GM13977 (cell line): ENCODE results near the gene PTPRA.
A peak's percentile ranks its signal among the peaks of the same experiment; 100 is the strongest.

Source experiments
- DNase-seq: peaks from one replicate; pipeline ENCODE4 v3.0.0; 2012; ENCODE audit warnings: low spot score
- in situ Hi-C: fragments of 300-500 bp; cut with MboI; formaldehyde crosslinking; loops from one replicate; pipeline ENCODE4 v1.12.0; 2022; ENCODE audit warnings: low sequenced_read_pairs, low pct_unique_long_range_greater_than_20kb, mixed read lengths, inconsistent platforms; ENCODE audit not compliant: unreplicated experiment
- TF ChIP-seq, protein P1 (sequence below): IDR thresholded peaks from 2 replicates; pipeline ENCODE4 v1.5.1; 2012; ENCODE audit warnings: mild to moderate bottlenecking, control low read depth; ENCODE audit not compliant: insufficient read depth; ENCODE audit errors: extremely low read depth, missing control alignments

PTPRA gene

DNA sequence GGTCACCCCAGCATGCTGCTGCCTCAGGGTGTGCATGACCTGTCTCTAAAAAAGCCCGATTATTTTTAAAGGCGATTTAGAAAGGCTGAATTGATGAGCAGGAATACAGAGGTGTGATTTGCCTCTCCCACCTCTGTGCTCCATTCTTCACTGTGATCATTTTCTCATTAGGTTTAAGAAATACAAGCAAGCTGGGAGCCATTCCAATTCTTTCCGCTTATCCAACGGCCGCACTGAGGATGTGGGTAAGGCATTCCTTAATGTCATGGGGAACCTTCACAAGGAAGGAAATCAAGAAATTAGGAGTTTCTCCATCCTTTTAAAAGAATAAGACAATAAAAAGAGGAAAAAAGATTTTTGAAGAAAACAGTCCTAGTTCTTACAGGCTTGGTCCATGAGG, 114.6 kb downstream of the PTPRA start:
- in situ Hi-C loops = no loop called here

DNA sequence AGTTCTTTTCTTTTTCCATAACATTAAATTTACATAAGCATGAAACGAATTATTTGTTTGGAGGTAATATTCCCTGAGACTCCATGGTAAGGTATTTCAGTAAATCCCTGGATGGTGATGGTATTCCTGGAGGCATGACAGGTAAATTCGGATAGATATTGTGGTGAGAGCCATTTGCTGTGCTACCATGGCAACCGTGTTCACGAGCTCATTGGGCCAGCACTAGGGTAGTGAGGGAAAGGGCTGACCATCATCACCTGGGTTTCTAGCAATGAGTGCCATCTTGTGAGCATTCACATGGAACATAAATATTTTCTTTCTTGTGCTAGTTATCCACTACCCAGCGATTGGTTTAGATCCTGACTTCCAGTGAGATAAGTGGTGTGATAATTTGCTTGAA, 118.3 kb downstream of the PTPRA start:
- in situ Hi-C loops = no loop called here
- TF ChIP-seq, protein P1, sequence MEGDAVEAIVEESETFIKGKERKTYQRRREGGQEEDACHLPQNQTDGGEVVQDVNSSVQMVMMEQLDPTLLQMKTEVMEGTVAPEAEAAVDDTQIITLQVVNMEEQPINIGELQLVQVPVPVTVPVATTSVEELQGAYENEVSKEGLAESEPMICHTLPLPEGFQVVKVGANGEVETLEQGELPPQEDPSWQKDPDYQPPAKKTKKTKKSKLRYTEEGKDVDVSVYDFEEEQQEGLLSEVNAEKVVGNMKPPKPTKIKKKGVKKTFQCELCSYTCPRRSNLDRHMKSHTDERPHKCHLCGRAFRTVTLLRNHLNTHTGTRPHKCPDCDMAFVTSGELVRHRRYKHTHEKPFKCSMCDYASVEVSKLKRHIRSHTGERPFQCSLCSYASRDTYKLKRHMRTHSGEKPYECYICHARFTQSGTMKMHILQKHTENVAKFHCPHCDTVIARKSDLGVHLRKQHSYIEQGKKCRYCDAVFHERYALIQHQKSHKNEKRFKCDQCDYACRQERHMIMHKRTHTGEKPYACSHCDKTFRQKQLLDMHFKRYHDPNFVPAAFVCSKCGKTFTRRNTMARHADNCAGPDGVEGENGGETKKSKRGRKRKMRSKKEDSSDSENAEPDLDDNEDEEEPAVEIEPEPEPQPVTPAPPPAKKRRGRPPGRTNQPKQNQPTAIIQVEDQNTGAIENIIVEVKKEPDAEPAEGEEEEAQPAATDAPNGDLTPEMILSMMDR = no peak
- no peak for DNase-seq

More for the DNA sequence above, 114.6 kb downstream of the PTPRA start:
- TF ChIP-seq, protein P1 = no peak
- no peak for DNase-seq

DNA sequence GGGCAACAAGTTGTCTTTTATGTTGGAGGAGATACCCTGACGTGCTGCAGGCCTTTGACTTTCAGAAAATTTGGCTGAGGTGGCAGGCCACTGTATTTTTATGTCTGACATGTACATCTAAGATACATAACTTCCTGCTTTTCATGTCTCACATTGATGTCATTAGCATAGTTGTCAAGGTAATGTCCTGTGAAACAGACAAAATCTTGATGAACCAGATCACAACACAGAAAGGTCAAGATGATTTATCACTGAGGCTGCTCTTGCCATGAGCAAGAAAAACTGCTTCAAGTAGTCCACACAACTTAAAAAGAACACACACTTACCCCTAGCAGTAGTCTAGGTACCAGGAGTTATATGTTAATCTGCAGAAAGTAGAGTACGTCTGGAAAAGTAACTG, 120.0 kb downstream of the PTPRA start:
- TF ChIP-seq, protein P1 = no peak
- no peak for DNase-seq
- in situ Hi-C loops = no loop called here

DNA sequence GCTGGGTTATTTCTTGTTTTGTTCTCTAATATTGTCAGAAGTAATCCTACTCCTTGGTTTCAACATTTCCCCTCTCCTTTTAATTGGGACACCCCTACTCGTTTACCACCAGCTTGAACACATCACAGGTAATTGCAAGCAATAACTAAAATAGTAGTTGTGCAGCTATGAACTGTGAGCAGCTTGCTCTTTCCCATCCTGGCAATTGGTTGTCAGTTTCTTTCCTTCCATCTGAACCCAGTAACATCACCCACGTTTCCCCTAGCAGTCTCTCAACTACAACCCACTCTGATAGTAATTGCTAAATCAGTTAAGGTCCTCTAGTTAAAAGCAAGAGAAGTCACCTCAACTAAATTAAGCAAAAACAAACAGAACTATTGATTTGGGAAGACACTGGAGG, 122.5 kb downstream of the PTPRA start:
- TF ChIP-seq, protein P1 = no peak
- no peak for DNase-seq
- in situ Hi-C loops = no loop called here

DNA sequence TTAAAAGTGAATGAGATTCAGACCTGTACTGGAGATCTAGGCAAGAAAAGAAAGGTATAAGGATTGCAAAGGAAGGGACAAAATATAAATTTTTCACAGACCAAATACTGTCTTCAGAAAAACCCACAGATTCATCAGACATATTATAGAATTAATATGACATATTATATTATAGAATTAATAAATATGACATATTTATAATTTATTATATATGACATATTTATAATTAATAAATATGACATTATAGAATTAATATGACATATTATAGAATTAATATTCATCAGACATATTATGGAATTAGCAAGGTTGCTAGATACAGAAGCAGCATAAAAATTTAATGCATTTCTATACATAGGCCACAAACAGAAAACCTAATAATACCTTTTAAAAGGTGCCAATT, 125.4 kb downstream of the PTPRA start:
- no peak for DNase-seq
- in situ Hi-C loops = no loop called here
- TF ChIP-seq, protein P1 = no peak

DNA sequence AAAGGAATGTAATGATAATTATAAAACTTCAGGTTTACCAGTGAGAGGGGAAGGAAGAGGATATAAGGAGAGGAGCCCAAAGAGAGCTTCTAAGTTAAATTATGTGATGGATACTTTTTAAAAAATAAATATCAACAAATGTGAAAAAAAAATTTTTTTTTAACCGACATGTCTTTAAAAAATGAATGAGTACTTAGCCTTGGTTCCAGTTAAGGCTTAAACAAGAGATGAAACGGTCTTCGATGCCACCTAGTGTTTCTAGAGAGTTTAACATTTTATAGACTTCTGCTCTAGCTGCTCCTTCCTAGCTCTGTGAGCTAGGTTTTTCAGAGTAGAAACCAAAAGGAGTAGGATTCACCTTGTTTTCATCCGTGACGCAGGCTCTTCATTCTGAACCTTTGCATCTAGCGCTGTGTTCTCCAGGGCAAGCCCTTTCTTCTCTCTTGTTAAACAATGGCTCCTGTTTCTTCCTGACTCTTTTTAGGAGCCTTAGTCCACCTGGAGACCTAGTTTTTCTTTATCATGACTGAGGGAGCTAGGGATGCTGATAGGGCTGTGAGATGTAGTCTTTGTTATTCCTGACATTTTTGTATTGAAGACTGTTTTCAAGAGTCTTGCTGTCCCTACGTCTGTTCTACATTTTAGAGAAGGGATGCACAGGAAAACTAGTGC, 127.7 kb downstream of the PTPRA start:
- peak; percentile 69 for DNase-seq
- TF ChIP-seq, protein P1 = peak; percentile 52
- in situ Hi-C loops = no loop called here
